ENCODE data around the gene COX15. TPM values are rescaled to one million over a fixed set of nuclear protein-coding genes. Genes with fewer than 3 reads are reported as not detected.

The COX15 gene
- total and polyA plus RNA-seq, 12 donors = 13.4 to 89.7 (median 63.1) TPM

- Histone ChIP-seq H3K27me3 (no peaks in the 10 kb centered on the region), H3K4me3 (no peak overlapping the region), H3K9me3 (replicated peaks in 1 of 3) (no peaks in the 10 kb centered on the region), H3K27ac (no peak overlapping the region), H3K36me3 (replicated peaks in 1 of 2) (no peaks in the 10 kb centered on the region), H3K4me1 (replicated peaks in 1 of 2) (no peaks in the 10 kb centered on the region)
- 69 to 71% (median 70%) methylated on average over 5 of the region's 5 CpGs for WGBS, 4 donors
- intact Hi-C loops (cut with DNase I) = no loop called here
- DNase-seq = no peak
- TF ChIP-seq, protein P1, sequence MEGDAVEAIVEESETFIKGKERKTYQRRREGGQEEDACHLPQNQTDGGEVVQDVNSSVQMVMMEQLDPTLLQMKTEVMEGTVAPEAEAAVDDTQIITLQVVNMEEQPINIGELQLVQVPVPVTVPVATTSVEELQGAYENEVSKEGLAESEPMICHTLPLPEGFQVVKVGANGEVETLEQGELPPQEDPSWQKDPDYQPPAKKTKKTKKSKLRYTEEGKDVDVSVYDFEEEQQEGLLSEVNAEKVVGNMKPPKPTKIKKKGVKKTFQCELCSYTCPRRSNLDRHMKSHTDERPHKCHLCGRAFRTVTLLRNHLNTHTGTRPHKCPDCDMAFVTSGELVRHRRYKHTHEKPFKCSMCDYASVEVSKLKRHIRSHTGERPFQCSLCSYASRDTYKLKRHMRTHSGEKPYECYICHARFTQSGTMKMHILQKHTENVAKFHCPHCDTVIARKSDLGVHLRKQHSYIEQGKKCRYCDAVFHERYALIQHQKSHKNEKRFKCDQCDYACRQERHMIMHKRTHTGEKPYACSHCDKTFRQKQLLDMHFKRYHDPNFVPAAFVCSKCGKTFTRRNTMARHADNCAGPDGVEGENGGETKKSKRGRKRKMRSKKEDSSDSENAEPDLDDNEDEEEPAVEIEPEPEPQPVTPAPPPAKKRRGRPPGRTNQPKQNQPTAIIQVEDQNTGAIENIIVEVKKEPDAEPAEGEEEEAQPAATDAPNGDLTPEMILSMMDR (IDR thresholded peaks at IDR 0.05) = no peak
- no peak for TF ChIP-seq POLR2A (IDR thresholded peaks at IDR 0.05)
These were observed 36.0 kb upstream of the COX15 start for GRCh38 chr10:99767901-99768300.

- no peak for TF ChIP-seq POLR2A (IDR thresholded peaks at IDR 0.05)
- TF ChIP-seq, protein P1 (IDR thresholded peaks at IDR 0.05) = no peak
- Histone ChIP-seq H3K36me3 (replicated peaks in 1 of 2) (no peaks in the 10 kb centered on the region), H3K27ac (no peak overlapping the region), H3K4me1 (replicated peaks in 1 of 2) (no peaks in the 10 kb centered on the region), H3K27me3 (no peaks in the 10 kb centered on the region), H3K4me3 (no peak overlapping the region), H3K9me3 (replicated peaks in 1 of 3) (no peaks in the 10 kb centered on the region)
- WGBS, 4 donors = 69 to 74% (median 71%) methylated on average over 8 of the region's 8 CpGs
- intact Hi-C loops (cut with DNase I) = no loop called here
- DNase-seq = no peak
These were observed 34.4 kb upstream of the COX15 start for GRCh38 chr10:99766302-99766681.

- no peak for DNase-seq
- intact Hi-C loops (cut with DNase I) = no loop called here
- TF ChIP-seq POLR2A (IDR thresholded peaks at IDR 0.05) = no peak
- TF ChIP-seq, protein P1 (IDR thresholded peaks at IDR 0.05) = no peak
- 71 to 81% (median 77%) methylated on average over 4 of the region's 4 CpGs for WGBS, 4 donors
- no peak overlapping the region for H3K27ac ChIP-seq
- H3K27me3 ChIP-seq = no peaks in the 10 kb centered on the region
- H3K4me1 ChIP-seq (replicated peaks in 1 of 2) = no peaks in the 10 kb centered on the region
- no peak overlapping the region for H3K4me3 ChIP-seq
- no peaks in the 10 kb centered on the region for H3K9me3 ChIP-seq (replicated peaks in 1 of 3)
- no peaks in the 10 kb centered on the region for H3K36me3 ChIP-seq (replicated peaks in 1 of 2)
These were observed 33.9 kb upstream of the COX15 start for GRCh38 chr10:99765672-99766301.

- H3K9me3 ChIP-seq (replicated peaks in 1 of 3) = no peaks in the 10 kb centered on the region
- intact Hi-C loops (cut with DNase I) = no loop called here
- H3K27ac ChIP-seq = no peak overlapping the region
- TF ChIP-seq, protein P1 (IDR thresholded peaks at IDR 0.05) = no peak
- TF ChIP-seq POLR2A (IDR thresholded peaks at IDR 0.05) = no peak
- no peaks in the 10 kb centered on the region for H3K27me3 ChIP-seq
- H3K4me1 ChIP-seq (replicated peaks in 1 of 2) = no peaks in the 10 kb centered on the region
- no peak for DNase-seq
- no peak overlapping the region for H3K4me3 ChIP-seq
- peaks cover 0 to 20% of the 10 kb centered on the region in 2 donors for H3K36me3 ChIP-seq (replicated peaks in 1 of 2)
These were observed 29.4 kb upstream of the COX15 start for GRCh38 chr10:99761365-99761764.

Measured in adrenal gland (tissue), 12 donors.